NOMO-1 treated with dmso at 0.1 percent for 144 hours (cell line): ENCODE data around the gene PRKCA.

Experiments
- DNase-seq: peaks from one replicate; lab custom pipeline; 2025; ENCODE audit not compliant: unreplicated experiment; lab: John Stamatoyannopoulos, UW

PRKCA gene

GRCh38 chr17:66508896-66509844 lies 206.8 kb downstream of the PRKCA start:
- DNase-seq, result no peak

GRCh38 chr17:66509926-66510325 lies 207.5 kb downstream of the PRKCA start:
- no peak for DNase-seq

GRCh38 chr17:66511135-66511534 lies 208.7 kb downstream of the PRKCA start:
- DNase-seq, result no peak

- DNase-seq, result no peak
These were observed 211.9 kb downstream of the PRKCA start for GRCh38 chr17:66514227-66514806.

- no peak for DNase-seq
These were observed 213.6 kb downstream of the PRKCA start for GRCh38 chr17:66515974-66516373.

GRCh38 chr17:66517336-66518009 lies 215.1 kb downstream of the PRKCA start:
- no peak for DNase-seq

GRCh38 chr17:66518108-66518507 lies 215.7 kb downstream of the PRKCA start:
- no peak for DNase-seq

GRCh38 chr17:66518677-66519076 lies 216.3 kb downstream of the PRKCA start:
- DNase-seq, result no peak

- no peak for DNase-seq
These were observed 216.7 kb downstream of the PRKCA start for GRCh38 chr17:66519154-66519553.

GRCh38 chr17:66520999-66521398 lies 218.6 kb downstream of the PRKCA start:
- DNase-seq, result no peak

- DNase-seq, result no peak
These were observed 220.3 kb downstream of the PRKCA start for GRCh38 chr17:66522591-66523272.

GRCh38 chr17:66523378-66524200 lies 221.2 kb downstream of the PRKCA start:
- DNase-seq, result no peak

- no peak for DNase-seq
These were observed 222.5 kb downstream of the PRKCA start for GRCh38 chr17:66524877-66525276.

- no peak for DNase-seq
These were observed 222.9 kb downstream of the PRKCA start for GRCh38 chr17:66525338-66525737.

GRCh38 chr17:66526827-66527226 lies 224.4 kb downstream of the PRKCA start:
- DNase-seq, result no peak

- no peak for DNase-seq
These were observed 224.9 kb downstream of the PRKCA start for GRCh38 chr17:66527335-66527734.

- DNase-seq, result no peak
These were observed 229.5 kb downstream of the PRKCA start for GRCh38 chr17:66531851-66532295.

GRCh38 chr17:66533572-66533971 lies 231.2 kb downstream of the PRKCA start:
- no peak for DNase-seq

GRCh38 chr17:66533986-66534385 lies 231.6 kb downstream of the PRKCA start:
- DNase-seq, result no peak

- no peak for DNase-seq
These were observed 233.2 kb downstream of the PRKCA start for GRCh38 chr17:66535611-66536010.
